A549 (cell line): ENCODE measurements around the gene TMIGD1. TPM values are rescaled to one million over a fixed set of nuclear protein-coding genes. Genes with fewer than 3 reads are reported as not detected.

Experiments
- ATAC-seq, 2 experiments: fragments of 200-7000 bp in 1 of 2; fragments of >200 bp in 1 of 2; cut with Nextera tagmentation in 1 of 2; cut with Tn5 transposase in 1 of 2; 3 replicates each; pipeline versions ENCODE4 v1.8.0 to v1.9.1; 2018 to 2020; ENCODE audit warnings: mild to moderate bottlenecking in 1 of 2, moderate library complexity in 1 of 2
- CTCF ChIA-PET: fragments of 300-600 bp; sonication (Branson Sonifier 250); formaldehyde crosslinking; extraction: SDS; loops from one replicate; lab custom pipeline; 2021; ENCODE audit warnings: antibody characterized with exemption, inconsistent platforms; lab: Yijun Ruan, JAX
- POLR2A ChIA-PET: fragments of 350-600 bp; formaldehyde crosslinking; extraction: SDS; loops from one replicate; lab custom pipeline; 2021; ENCODE audit warnings: antibody characterized with exemption, inconsistent platforms; lab: Yijun Ruan, JAX
- DNase-seq, 2 experiments: peaks; one replicate each; pipeline versions ENCODE4 v3.0.0 to v3.0.0-alpha.2; 2011 to 2016; ENCODE audit warnings: low read depth in 1 of 2, low spot score in 1 of 2
- FAIRE-seq: peaks from 2 replicates; lab custom pipeline; 2011; peaks lifted over from hg19 to GRCh38; lab: Jason Lieb, UNC
- H3K27ac ChIP-seq, 2 experiments: fragments of >200 bp; sonication (Bioruptor Twin); formaldehyde crosslinking; 3 replicates each; pipeline ENCODE4 v1.5.1; 2016 to 2017
- H3K4me1 ChIP-seq: fragments of >200 bp; sonication (Bioruptor Twin); formaldehyde crosslinking; 3 replicates; pipeline ENCODE4 v1.6.1; 2016
- H3K4me2 ChIP-seq: fragments of >200 bp; sonication (Bioruptor Twin); formaldehyde crosslinking; 3 replicates; pipeline ENCODE4 v1.6.1; 2016
- H3K4me3 ChIP-seq: fragments of >200 bp; sonication (Bioruptor Twin); formaldehyde crosslinking; 3 replicates; pipeline ENCODE4 v1.5.1; 2016
- H3K9me3 ChIP-seq: fragments of >200 bp; sonication (Bioruptor Twin); formaldehyde crosslinking; 3 replicates; pipeline ENCODE4 v1.6.1; 2016
- BHLHE40 ChIP-seq: IDR thresholded peaks from 2 replicates; pipeline ENCODE4 v1.6.1; 2012; ENCODE audit warnings: low read depth, low read length, inconsistent platforms
- CBX8 ChIP-seq: fragments of 200-600 bp; sonication (generic); IDR thresholded peaks from 2 replicates; pipeline ENCODE4 v1.6.1; 2016
- EHF ChIP-seq: fragments of 250-450 bp; sonication (Bioruptor Pico); IDR thresholded peaks from 2 replicates; pipeline ENCODE4 v1.5.0; 2020; ENCODE audit warnings: mild to moderate bottlenecking
- FOSL2 ChIP-seq, 2 experiments: fragments of 450-650 bp in 1 of 2; fragments of >200 bp in 1 of 2; sonication (Bioruptor Twin) in 1 of 2; formaldehyde crosslinking; IDR thresholded peaks; 2 replicates each; pipeline versions ENCODE4 v1.5.0 to v1.6.1; 2016 to 2020; ENCODE audit warnings: mild to moderate bottlenecking in 1 of 2, moderate library complexity in 1 of 2
- GATA3 ChIP-seq: IDR thresholded peaks from 2 replicates; pipeline ENCODE4 v1.6.1; 2012; ENCODE audit warnings: borderline replicate concordance
- HOXA7 ChIP-seq: fragments of 250-450 bp; sonication (Bioruptor Pico); IDR thresholded peaks from 2 replicates; pipeline ENCODE4 v1.5.0; 2020; ENCODE audit warnings: mild to moderate bottlenecking, moderate library complexity
- KDM1A ChIP-seq: fragments of 200-600 bp; sonication (generic); IDR thresholded peaks from 2 replicates; pipeline ENCODE4 v1.6.1; 2016; ENCODE audit warnings: low read depth, mild to moderate bottlenecking
- KDM5A ChIP-seq: fragments of 200-600 bp; sonication (generic); IDR thresholded peaks from 2 replicates; pipeline ENCODE4 v1.6.1; 2016; ENCODE audit warnings: antibody characterized with exemption, mild to moderate bottlenecking
- MAFK ChIP-seq: fragments of 450-650 bp; IDR thresholded peaks from 2 replicates; pipeline ENCODE4 v1.6.1; 2014; ENCODE audit not compliant: partially characterized antibody
- NPAS2 ChIP-seq: fragments of 250-450 bp; sonication (Bioruptor Pico); IDR thresholded peaks from 2 replicates; pipeline ENCODE4 v1.8.0; 2022; ENCODE audit warnings: mild to moderate bottlenecking, moderate library complexity, borderline replicate concordance
- PHF8 ChIP-seq: fragments of 200-600 bp; sonication (generic); IDR thresholded peaks from 2 replicates; pipeline ENCODE4 v1.6.1; 2016; ENCODE audit warnings: low read depth, mild to moderate bottlenecking, antibody characterized with exemption, moderate library complexity, borderline replicate concordance
- POLR2AphosphoS2 ChIP-seq: conservative IDR thresholded peaks from 2 replicates; pipeline ENCODE4 v1.6.1; 2012; ENCODE audit warnings: low read length, improper control_type of control experiment, inconsistent platforms
- RAD21 ChIP-seq, 2 experiments: fragments of >200 bp in 1 of 2; sonication (Bioruptor Twin) in 1 of 2; formaldehyde crosslinking in 1 of 2; IDR thresholded peaks in 1 of 2; conservative IDR thresholded peaks in 1 of 2; 2 replicates in 1 of 2; 3 replicates in 1 of 2; pipeline ENCODE4 v1.6.1; 2012 to 2018; ENCODE audit warnings: inconsistent platforms in 1 of 2
- RFX5 ChIP-seq: fragments of 450-650 bp; IDR thresholded peaks from 2 replicates; pipeline ENCODE4 v1.7.1; 2014; ENCODE audit warnings: antibody characterized with exemption, mild to moderate bottlenecking, moderate library complexity
- TFCP2L1 ChIP-seq: fragments of 250-450 bp; sonication (Bioruptor Pico); IDR thresholded peaks from 2 replicates; pipeline ENCODE4 v1.5.0; 2021; ENCODE audit warnings: mild to moderate bottlenecking
- ZSCAN20 ChIP-seq: fragments of 250-450 bp; sonication (Bioruptor Pico); IDR thresholded peaks from 2 replicates; pipeline ENCODE4 v1.8.0; 2022; ENCODE audit warnings: mild to moderate bottlenecking, moderate library complexity
- WGBS: methylation state at CpG from one replicate; pipeline ENCODE4 v1.1.6; 2017; ENCODE audit errors: missing lambda C conversion rate; 5-methylcytosine and 5-hydroxymethylcytosine counted together
- polyA plus RNA-seq, 4 experiments: library from polyadenylated mRNA; depleted of rRNA in 3 of 4; stranded (reverse); fragments of >200 nt; fragmentation: RNase III in 1 of 4; extraction: RNeasy Plus Mini Kit Qiagen cat#74134 plus additional on column Dnase treatment in 1 of 4; gene quantifications; 2 replicates in 3 of 4; 3 replicates in 1 of 4; pipeline ENCODE4 v1.2.3, GENCODE V29; 2011 to 2017
- TF ChIP-seq, protein P1 (sequence below): IDR thresholded peaks from 2 replicates; pipeline ENCODE4 v1.6.1; 2012
- TF ChIP-seq, protein P2 (sequence below): fragments of 250-450 bp; sonication (Bioruptor Pico); IDR thresholded peaks from 2 replicates; pipeline ENCODE4 v1.5.0; 2020; ENCODE audit warnings: low read depth, mild to moderate bottlenecking, moderate library complexity
- TF ChIP-seq, protein P3 (sequence below): fragments of 450-650 bp; IDR thresholded peaks from 2 replicates; pipeline ENCODE4 v1.6.1; 2014; ENCODE audit warnings: antibody characterized with exemption
- TF ChIP-seq, protein P4 (sequence below): fragments of >200 bp; sonication (Bioruptor Twin); formaldehyde crosslinking; IDR thresholded peaks from 2 replicates; pipeline ENCODE4 v1.6.1; 2016
- TF ChIP-seq, protein P5 (sequence below): IDR thresholded peaks from 2 replicates; pipeline ENCODE4 v1.6.1; 2012
- TF ChIP-seq, protein P6 (sequence below): IDR thresholded peaks from 2 replicates; pipeline ENCODE4 v1.6.1; 2012; ENCODE audit warnings: low read depth, borderline replicate concordance

The TMIGD1 gene
- polyA plus RNA-seq, 2 of the 4 experiments (the other 2 are of a cell fraction), result not detected

DNA sequence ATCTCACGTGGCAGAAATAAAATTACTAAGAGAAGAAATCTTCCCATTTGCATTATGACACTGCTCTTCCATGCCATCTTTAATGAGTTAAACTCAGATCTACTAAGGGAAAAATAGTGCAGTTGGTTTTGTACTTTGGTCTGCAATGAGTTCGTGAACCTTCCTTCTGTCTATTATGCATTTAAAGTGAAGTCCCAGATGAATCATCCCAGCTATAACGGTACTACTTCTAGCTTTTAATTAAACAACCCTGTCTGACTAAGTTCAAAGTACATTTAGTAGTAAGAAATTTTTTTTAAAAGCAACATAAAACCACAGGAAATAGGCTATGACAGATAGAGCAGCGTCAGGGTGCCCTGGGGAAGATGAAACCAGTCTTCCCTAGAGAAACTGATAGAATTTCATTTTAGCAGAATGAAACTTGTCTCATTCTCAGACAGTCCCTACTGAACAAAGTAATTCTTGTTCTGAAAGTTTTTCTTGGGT is 1.8 kb downstream of the TMIGD1 start:
- FAIRE-seq, result peak; percentile 18
- peak overlapping the region; percentile 63 for H3K4me2 ChIP-seq

DNA sequence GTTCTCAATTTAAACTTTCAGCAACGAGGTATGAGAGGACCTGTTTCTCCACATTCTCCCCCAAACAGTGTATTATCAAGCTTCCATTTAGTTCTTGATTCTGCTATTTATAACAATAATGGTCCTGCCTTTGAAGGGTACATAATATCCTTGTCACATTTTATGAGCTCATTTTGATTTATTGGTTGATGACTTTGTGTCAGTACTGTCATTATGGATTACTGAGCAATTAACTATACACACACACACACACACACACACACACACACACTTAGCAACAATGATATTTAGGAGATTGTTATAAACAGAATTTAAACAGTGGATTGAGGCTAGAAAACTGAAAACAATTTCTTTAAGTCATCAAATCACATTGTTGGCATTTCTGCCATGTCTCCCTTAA is 7.0 kb downstream of the TMIGD1 start:
- CTCF ChIA-PET, result interaction anchor here (0.6 to 7.2 kb wide), 8 partner anchors 8 to 222 kb away, joined by 3 to 59 read pairs (median 12); no protein-coding TSS in a partner anchor
- Histone ChIP-seq H3K27ac (no peak overlapping the region), H3K4me1 (peaks cover 23% of the 10 kb centered on the region)
- ATAC-seq (no peak), FAIRE-seq (no peak)
- TF ChIP-seq, protein P1, sequence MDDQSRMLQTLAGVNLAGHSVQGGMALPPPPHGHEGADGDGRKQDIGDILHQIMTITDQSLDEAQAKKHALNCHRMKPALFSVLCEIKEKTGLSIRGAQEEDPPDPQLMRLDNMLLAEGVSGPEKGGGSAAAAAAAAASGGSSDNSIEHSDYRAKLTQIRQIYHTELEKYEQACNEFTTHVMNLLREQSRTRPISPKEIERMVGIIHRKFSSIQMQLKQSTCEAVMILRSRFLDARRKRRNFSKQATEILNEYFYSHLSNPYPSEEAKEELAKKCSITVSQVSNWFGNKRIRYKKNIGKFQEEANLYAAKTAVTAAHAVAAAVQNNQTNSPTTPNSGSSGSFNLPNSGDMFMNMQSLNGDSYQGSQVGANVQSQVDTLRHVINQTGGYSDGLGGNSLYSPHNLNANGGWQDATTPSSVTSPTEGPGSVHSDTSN, result no peak
- no peak for TF ChIP-seq HOXA7 (CRISPR knock-in tag)
- TF ChIP-seq TFCP2L1 (CRISPR knock-in tag), result no peak
- TF ChIP-seq KDM1A, result no peak
- TF ChIP-seq, protein P2, sequence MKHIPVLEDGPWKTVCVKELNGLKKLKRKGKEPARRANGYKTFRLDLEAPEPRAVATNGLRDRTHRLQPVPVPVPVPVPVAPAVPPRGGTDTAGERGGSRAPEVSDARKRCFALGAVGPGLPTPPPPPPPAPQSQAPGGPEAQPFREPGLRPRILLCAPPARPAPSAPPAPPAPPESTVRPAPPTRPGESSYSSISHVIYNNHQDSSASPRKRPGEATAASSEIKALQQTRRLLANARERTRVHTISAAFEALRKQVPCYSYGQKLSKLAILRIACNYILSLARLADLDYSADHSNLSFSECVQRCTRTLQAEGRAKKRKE (CRISPR knock-in tag), result no peak
- TF ChIP-seq RFX5, result no peak
- no peak for TF ChIP-seq CBX8
- TF ChIP-seq, protein P3, sequence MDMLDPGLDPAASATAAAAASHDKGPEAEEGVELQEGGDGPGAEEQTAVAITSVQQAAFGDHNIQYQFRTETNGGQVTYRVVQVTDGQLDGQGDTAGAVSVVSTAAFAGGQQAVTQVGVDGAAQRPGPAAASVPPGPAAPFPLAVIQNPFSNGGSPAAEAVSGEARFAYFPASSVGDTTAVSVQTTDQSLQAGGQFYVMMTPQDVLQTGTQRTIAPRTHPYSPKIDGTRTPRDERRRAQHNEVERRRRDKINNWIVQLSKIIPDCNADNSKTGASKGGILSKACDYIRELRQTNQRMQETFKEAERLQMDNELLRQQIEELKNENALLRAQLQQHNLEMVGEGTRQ, result no peak
- TF ChIP-seq POLR2AphosphoS2, result no peak
- no peak for TF ChIP-seq NPAS2 (CRISPR knock-in tag)
- no peak for TF ChIP-seq FOSL2 (IDR thresholded peaks at IDR 0.05)
- TF ChIP-seq FOSL2 (CRISPR knock-in tag; IDR thresholded peaks at IDR 0.05), result no peak
- no peak for TF ChIP-seq BHLHE40
- no peak for TF ChIP-seq GATA3
- TF ChIP-seq, protein P4, sequence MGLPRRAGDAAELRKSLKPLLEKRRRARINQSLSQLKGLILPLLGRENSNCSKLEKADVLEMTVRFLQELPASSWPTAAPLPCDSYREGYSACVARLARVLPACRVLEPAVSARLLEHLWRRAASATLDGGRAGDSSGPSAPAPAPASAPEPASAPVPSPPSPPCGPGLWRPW, result no peak
- TF ChIP-seq PHF8, result no peak
- no peak for TF ChIP-seq KDM5A
- TF ChIP-seq, protein P5, sequence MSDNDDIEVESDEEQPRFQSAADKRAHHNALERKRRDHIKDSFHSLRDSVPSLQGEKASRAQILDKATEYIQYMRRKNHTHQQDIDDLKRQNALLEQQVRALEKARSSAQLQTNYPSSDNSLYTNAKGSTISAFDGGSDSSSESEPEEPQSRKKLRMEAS, result no peak
- TF ChIP-seq, protein P6, sequence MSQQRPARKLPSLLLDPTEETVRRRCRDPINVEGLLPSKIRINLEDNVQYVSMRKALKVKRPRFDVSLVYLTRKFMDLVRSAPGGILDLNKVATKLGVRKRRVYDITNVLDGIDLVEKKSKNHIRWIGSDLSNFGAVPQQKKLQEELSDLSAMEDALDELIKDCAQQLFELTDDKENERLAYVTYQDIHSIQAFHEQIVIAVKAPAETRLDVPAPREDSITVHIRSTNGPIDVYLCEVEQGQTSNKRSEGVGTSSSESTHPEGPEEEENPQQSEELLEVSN, result no peak
- no peak for TF ChIP-seq RAD21 (conservative IDR thresholded peaks at IDR 0.05 in 1 of 2, IDR thresholded peaks at IDR 0.05 in 1 of 2)
- TF ChIP-seq EHF (CRISPR knock-in tag), result no peak
- TF ChIP-seq, all 56 proteins: peak for 0
- 7% methylated on average over 1 of the region's 1 CpG for WGBS
- POLR2A ChIA-PET, result no interaction called here
- Histone ChIP-seq H3K4me3 (no peak overlapping the region), H3K4me2 (no peak overlapping the region), H3K9me3 (no peaks in the 10 kb centered on the region)
- no peak for DNase-seq

More for the DNA sequence above, 1.8 kb downstream of the TMIGD1 start:
- Histone ChIP-seq H3K4me3 (no peak overlapping the region), H3K27ac (peak overlapping the region; percentile 51 to 69)
- peak in 1 of 2 experiments; percentile 73 for DNase-seq
- 13% methylated on average over 4 of the region's 4 CpGs for WGBS
- CTCF ChIA-PET, result interaction anchor here (0.7 to 7.2 kb wide), 3 partner anchors 8 to 80 kb away, joined by 3 to 59 read pairs (median 4); no protein-coding TSS in a partner anchor
- TF ChIP-seq FOSL2 (IDR thresholded peaks at IDR 0.05) (no peak; the same call in 1 of the 2 replicates), FOSL2 (CRISPR knock-in tag; IDR thresholded peaks at IDR 0.05) (peak; percentile 37; the same call in 1 of the 2 replicates), ZSCAN20 (no peak), MAFK (peak; percentile 6)
- TF ChIP-seq, all 56 proteins: peak for 2
- POLR2A ChIA-PET, result interaction anchor here (0.8 to 1.2 kb wide), 2 partner anchors 40 to 48 kb away, joined by 4 read pairs; partner anchors contain the start of gene BLMH
- Histone ChIP-seq H3K9me3 (no peaks in the 10 kb centered on the region), H3K4me1 (peaks cover 27% of the 10 kb centered on the region; the same call in 2 of the 3 replicates)
- ATAC-seq, result peak in 1 of 2 experiments; percentile 51; a peak in 3 of 6 replicates
